ENCODE results near the gene RAET1E. TPM values are rescaled to one million over a fixed set of nuclear protein-coding genes. Genes with fewer than 3 reads are reported as not detected.
"Not testable (repeated sequence)": the region's sequence is repeated elsewhere in the genome, so short reads cannot be mapped to it uniquely, and the experiment has no call there.

Gene RAET1E
- total RNA-seq, 1 donor = 0.63 TPM

DNA sequence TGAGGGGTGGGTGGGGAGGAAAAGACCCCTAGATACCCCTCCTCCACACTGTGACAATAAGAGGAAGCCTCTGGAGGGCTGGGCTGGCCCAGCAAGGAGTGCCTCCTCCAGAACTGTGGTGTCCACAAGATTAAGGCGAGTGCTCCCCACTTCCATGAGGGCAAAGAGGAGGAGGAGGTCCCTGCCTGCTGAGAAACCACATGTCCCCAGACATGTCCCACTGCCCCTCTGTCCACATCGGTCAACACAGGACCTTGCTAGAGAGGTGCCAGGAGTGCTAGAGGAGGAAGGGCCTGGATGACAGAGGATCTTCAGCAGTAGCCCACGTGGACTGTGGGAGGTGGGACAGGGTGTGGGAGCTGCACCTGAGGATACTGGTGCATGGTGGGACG is 21.9 kb upstream of the RAET1E start:
- no peak for DNase-seq (ENCODE audit: low read depth)
- H3K4me3 ChIP-seq (ENCODE audit: low read depth, low read length) = no peak overlapping the region
- TF ChIP-seq, protein P1, sequence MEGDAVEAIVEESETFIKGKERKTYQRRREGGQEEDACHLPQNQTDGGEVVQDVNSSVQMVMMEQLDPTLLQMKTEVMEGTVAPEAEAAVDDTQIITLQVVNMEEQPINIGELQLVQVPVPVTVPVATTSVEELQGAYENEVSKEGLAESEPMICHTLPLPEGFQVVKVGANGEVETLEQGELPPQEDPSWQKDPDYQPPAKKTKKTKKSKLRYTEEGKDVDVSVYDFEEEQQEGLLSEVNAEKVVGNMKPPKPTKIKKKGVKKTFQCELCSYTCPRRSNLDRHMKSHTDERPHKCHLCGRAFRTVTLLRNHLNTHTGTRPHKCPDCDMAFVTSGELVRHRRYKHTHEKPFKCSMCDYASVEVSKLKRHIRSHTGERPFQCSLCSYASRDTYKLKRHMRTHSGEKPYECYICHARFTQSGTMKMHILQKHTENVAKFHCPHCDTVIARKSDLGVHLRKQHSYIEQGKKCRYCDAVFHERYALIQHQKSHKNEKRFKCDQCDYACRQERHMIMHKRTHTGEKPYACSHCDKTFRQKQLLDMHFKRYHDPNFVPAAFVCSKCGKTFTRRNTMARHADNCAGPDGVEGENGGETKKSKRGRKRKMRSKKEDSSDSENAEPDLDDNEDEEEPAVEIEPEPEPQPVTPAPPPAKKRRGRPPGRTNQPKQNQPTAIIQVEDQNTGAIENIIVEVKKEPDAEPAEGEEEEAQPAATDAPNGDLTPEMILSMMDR (IDR thresholded peaks at IDR 0.05; ENCODE audit: insufficient read depth, low read length) = no peak

DNA sequence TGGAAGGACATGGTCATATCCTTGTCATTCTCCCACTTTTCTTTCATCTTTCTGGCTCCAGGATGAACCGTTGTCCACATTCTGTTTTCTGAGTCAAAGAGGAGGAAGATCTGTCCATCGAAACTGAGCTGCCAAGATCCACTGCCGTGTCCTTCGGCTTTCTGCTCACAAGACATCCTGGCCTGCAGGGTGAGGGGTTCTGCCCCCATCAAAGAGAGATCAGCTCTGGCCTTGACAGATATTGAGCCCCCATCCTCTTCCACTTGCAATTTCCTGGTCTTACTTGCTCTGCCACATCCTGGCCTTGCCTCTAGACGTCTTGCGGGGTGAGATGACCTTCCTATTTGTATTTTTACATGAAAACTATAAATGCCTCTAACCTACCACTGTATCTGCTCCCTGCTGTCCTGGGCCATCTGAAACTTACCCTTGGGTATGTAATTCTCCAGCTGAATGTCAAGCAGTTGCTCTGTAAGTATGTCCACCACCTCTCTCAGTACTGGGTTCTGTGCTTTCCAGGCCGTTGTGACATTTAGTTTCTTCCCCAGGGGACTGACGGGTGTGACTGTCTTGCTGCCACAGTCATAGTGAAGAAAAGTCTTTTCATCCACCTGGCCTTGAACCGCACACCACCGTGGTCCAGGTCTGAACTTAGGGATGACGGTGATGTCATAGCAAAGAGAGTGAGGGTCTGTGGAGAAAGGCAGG is 21.4 kb upstream of the RAET1E start:
- DNase-seq (ENCODE audit: low read depth) = not testable (repeated sequence)

DNA sequence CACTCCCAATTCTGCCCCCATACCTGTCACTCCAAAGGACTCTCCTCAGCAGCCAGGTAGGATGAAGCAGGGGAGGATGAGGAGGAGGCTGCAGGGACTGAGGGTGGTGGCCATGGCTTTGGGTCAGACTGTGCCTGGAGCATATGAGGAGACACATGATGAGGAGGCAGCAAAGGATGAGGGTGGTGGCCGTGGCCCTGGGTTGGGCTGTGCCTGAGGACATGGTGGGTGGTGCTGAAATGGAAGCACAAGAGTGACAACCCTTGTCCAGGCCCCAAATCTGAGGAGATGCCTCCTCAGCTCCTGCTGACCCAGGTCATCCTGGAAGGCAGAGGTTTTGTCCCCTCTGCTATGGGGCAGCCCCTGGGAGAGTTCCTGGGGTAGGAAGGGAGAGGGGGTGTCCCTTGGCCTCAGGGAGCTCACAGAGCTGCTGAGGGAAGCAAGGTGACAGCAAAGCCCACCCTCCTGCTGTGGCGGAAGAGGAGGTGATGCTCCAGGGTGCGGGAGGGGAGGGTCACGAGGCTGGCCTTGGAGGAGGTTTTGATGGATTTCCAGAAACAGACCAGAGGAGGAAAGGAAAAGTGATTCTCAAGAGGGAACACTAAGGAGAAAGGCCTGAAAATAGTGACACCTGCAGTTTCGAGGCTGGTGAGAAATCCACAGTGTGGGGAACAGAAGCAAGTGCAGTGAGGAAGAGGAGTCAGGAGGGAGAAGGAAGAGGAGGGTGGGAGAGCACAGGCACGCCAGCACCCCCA is 20.4 kb upstream of the RAET1E start:
- TF ChIP-seq, protein P1 (IDR thresholded peaks at IDR 0.05; ENCODE audit: insufficient read depth, low read length) = no peak
- DNase-seq (ENCODE audit: low read depth) = no peak
- H3K4me3 ChIP-seq (ENCODE audit: low read depth, low read length) = no peak overlapping the region

More for the DNA sequence above, 21.4 kb upstream of the RAET1E start:
- not testable (repeated sequence) for H3K4me3 ChIP-seq (ENCODE audit: low read depth, low read length)

DNA sequence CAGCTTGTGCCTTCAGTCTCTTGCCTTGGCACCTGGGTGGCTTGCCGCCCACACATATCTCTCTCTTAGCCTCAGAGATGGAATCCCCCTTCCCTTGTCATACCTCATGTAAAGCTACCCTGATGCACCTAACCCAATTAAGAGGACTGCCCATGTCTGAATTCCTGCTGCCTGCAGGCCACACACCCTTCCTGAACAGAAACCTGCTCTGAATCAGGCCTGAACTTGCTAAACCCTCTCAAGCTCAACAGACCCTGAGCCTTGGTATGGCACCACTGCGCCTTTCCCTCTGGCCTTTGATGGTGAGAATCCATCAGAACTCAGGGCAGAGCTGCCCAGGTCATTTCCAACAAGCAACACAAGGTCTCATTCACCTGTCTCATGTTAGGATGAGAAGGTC is 19.8 kb upstream of the RAET1E start:
- H3K4me3 ChIP-seq (ENCODE audit: low read depth, low read length) = no peak overlapping the region
- DNase-seq (ENCODE audit: low read depth) = no peak
- TF ChIP-seq, protein P1 (IDR thresholded peaks at IDR 0.05; ENCODE audit: insufficient read depth, low read length) = no peak

DNA sequence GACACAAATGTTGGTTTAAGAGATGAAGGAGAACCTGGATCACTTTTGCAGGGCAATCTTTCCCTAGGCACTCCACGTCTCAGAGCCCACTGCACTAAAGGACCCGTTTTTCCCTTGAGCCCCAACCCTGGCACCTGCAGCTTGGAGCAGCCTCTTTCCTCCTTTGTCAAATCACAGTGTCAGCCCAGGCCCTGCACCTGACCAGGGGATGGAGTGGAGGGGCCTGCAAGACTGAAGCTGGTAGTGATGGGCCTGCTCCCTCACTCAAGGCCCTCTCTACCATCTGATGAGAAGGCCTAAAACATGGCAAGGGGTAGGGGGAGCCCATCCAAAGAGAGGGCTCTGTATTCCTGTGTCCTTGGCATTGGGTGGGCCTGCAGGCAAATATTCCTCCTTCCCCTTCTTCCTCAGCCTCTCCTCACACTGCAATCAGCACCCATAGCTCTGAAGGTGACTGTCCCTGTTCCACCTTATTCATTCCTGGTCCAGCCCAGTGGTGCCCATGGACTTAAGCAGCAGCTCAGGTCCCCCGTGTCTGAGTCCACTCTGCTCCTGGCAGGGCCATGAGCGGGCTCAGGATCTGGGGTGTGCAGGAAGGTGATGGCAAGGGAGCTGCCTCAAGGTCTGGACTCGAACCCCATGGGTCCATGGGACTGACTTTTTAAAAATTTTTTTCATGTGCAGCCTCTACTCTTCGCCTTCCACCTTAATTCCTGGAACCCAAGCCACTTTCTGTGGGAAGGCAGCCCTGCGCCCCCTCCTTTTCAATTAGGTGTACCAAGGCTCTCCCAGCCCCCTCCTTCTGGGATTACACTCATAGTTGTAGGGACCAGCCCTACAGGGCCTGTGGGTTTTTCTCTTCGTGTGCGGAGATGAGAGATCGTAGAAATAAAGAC is 18.3 kb upstream of the RAET1E start:
- TF ChIP-seq, protein P1 (IDR thresholded peaks at IDR 0.05; ENCODE audit: insufficient read depth, low read length) = no peak
- no peak overlapping the region for H3K4me3 ChIP-seq (ENCODE audit: low read depth, low read length)
- DNase-seq (ENCODE audit: low read depth) = no peak

DNA sequence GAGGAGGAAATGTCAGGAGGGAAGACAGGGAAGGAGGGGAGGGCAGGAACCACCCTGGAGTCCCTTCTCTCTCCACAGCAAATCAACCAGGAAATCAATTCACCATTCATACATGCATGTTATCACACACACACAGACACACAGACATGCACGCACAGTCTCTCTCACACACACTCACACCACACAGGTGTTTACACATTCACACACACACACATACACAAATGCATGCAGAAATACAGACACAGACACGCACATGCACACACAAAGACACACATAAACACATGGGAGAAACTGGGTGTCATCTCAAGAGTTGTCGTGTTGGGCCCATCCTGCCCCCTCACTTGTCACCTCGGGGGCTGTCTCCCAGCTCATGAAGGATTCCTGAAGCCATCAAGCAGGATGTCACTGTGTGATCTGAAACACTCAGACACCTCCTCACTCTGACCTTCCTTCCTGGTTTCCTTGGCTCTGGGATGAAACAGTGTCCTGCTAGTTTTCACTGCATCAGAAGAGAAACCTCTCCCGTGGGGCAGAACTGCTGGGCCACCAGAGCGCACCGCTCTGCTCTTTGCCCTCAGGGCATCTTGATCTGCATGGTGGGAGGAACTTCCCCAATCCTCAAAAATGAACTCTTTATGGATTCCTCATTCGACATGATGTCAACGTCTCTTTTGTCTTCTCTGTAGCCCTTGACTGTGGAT is 15.8 kb upstream of the RAET1E start:
- no peak for DNase-seq (ENCODE audit: low read depth)
- no peak overlapping the region for H3K4me3 ChIP-seq (ENCODE audit: low read depth, low read length)

More for the DNA sequence above, 15.8 kb upstream of the RAET1E start:
- TF ChIP-seq, protein P1 (IDR thresholded peaks at IDR 0.05; ENCODE audit: insufficient read depth, low read length) = no peak

Data from fibroblast of the aortic adventitia (primary cell).